VCaP (cell line): Measurements from ENCODE around the gene CHCHD2.
"Not testable (repeated sequence)": the region's sequence is repeated elsewhere in the genome, so short reads cannot be mapped to it uniquely, and the experiment has no call there.

Experiments used
- H3K27ac ChIP-seq: fragments of 450-650 bp; 2 replicates; pipeline ENCODE4 v1.5.1; 2017
- CTCF ChIP-seq: fragments of 450-650 bp; conservative IDR thresholded peaks from 2 replicates; pipeline ENCODE4 v1.5.1; 2017; ENCODE audit warnings: mild to moderate bottlenecking, moderate library complexity

Gene CHCHD2

GRCh38 chr7:56078196-56078595, 28.1 kb downstream of the CHCHD2 start:
- H3K27ac ChIP-seq = peak overlapping the region; percentile 96
- no peak for TF ChIP-seq CTCF

GRCh38 chr7:56077681-56078080, 28.6 kb downstream of the CHCHD2 start:
- H3K27ac ChIP-seq = peak overlapping the region; percentile 96
- no peak for TF ChIP-seq CTCF

- TF ChIP-seq CTCF = peak; percentile 98
- H3K27ac ChIP-seq = peak overlapping the region; percentile 75
These were observed 31.9 kb downstream of the CHCHD2 start for GRCh38 chr7:56074371-56074791.

GRCh38 chr7:56066376-56066775, 39.9 kb downstream of the CHCHD2 start:
- H3K27ac ChIP-seq = not testable (repeated sequence)

- peak; percentile 26; the same call in 1 of the 2 replicates for TF ChIP-seq CTCF
- peak within 1 kb of the TSS; percentile 96 for H3K27ac ChIP-seq
These were observed 42.2 kb downstream of the CHCHD2 start, which contains the start of gene SUMF2 for GRCh38 chr7:56063882-56064625. SUMF2 (plus strand) TSS chr7:56064286; CDS start chr7:56064312, 26 bp downstream.

GRCh38 chr7:56063500-56063881, 42.8 kb downstream of the CHCHD2 start:
- peak overlapping the region; percentile 96 for H3K27ac ChIP-seq
- TF ChIP-seq CTCF = no peak

GRCh38 chr7:56062382-56062781, 43.9 kb downstream of the CHCHD2 start:
- peak overlapping the region; percentile 96 for H3K27ac ChIP-seq

More at GRCh38 chr7:56062382-56062781, 43.9 kb downstream of the CHCHD2 start:
- no peak for TF ChIP-seq CTCF
